Left ventricle myocardium inferior (tissue), 1 donor: ENCODE results near the gene LMO1. TPM values are rescaled to one million over a fixed set of nuclear protein-coding genes. Genes with fewer than 3 reads are reported as not detected.

Experiments used
- DNase-seq: peaks from one replicate; pipeline ENCODE4 v3.0.0-alpha.2; 2020
- H3K27ac ChIP-seq: fragments of 200-600 bp; replicated peaks from 2 replicates; pipeline ENCODE4 v1.8.0; 2021
- H3K27me3 ChIP-seq: fragments of 200-600 bp; 2 replicates; pipeline ENCODE4 v1.8.0; 2021; ENCODE audit warnings: low read depth
- H3K36me3 ChIP-seq: fragments of 200-600 bp; 2 replicates; pipeline ENCODE4 v1.8.0; 2021
- H3K4me1 ChIP-seq: fragments of 200-600 bp; 2 replicates; pipeline ENCODE4 v1.8.0; 2021
- H3K4me3 ChIP-seq: fragments of 200-600 bp; 2 replicates; pipeline ENCODE4 v1.8.0; 2021; ENCODE audit warnings: mild to moderate bottlenecking, moderate library complexity
- H3K9me3 ChIP-seq: fragments of 200-600 bp; replicated peaks from 2 replicates; pipeline ENCODE4 v1.8.0; 2021
- CTCF ChIP-seq: fragments of 200-600 bp; IDR thresholded peaks from 2 replicates; pipeline ENCODE4 v1.8.0; 2021; ENCODE audit warnings: antibody characterized with exemption, mild to moderate bottlenecking, borderline replicate concordance
- intact Hi-C: fragments of 100-400 bp; cut with micrococcal nuclease; formaldehyde crosslinking; loops from one replicate; pipeline ENCODE4 v1.11.0; 2022
- total RNA-seq: library from RNA; stranded (reverse); fragmentation: NEBNext Ultra II Directional; extraction: Animal tissue kit (Norgen Biotek cat#: 25700); gene quantifications from one replicate; pipeline ENCODE4 v1.2.1, GENCODE V29; 2021
- donor health status: DM: no; HTN: yes; CAD: no; lungs with severe emphysema.

Gene LMO1
- total RNA-seq, 1 donor from 2014 or later = 2.3 TPM

- no peak for TF ChIP-seq CTCF
- H3K4me1 ChIP-seq = peaks cover 12% of the 10 kb centered on the region
- H3K36me3 ChIP-seq = no peaks in the 10 kb centered on the region
- H3K9me3 ChIP-seq = peaks cover 4% of the 10 kb centered on the region
- H3K27ac ChIP-seq = no peak overlapping the region
- DNase-seq = no peak
- peaks cover 5% of the 10 kb centered on the region for H3K27me3 ChIP-seq
- intact Hi-C loops = no loop called here
- peak overlapping the region; percentile 57 for H3K4me3 ChIP-seq
These were observed 20.0 kb upstream of the LMO1 start for GRCh38 chr11:8283465-8284230.

- no peak for DNase-seq
- Histone ChIP-seq H3K27ac (no peak overlapping the region), H3K4me3 (peak overlapping the region; percentile 57), H3K9me3 (peaks cover 4% of the 10 kb centered on the region), H3K27me3 (peaks cover 5% of the 10 kb centered on the region), H3K4me1 (peaks cover 12% of the 10 kb centered on the region), H3K36me3 (no peaks in the 10 kb centered on the region)
- no peak for TF ChIP-seq CTCF
- intact Hi-C loops = no loop called here
These were observed 19.4 kb upstream of the LMO1 start for GRCh38 chr11:8283100-8283464.

- intact Hi-C loops = no loop called here
- H3K27me3 ChIP-seq = peaks cover 8% of the 10 kb centered on the region
- no peaks in the 10 kb centered on the region for H3K36me3 ChIP-seq
- H3K4me1 ChIP-seq = peaks cover 12% of the 10 kb centered on the region
- no peak overlapping the region for H3K4me3 ChIP-seq
- H3K27ac ChIP-seq = peak overlapping the region; percentile 12
- no peak for TF ChIP-seq CTCF
- DNase-seq = no peak
- H3K9me3 ChIP-seq = peaks cover 4% of the 10 kb centered on the region
These were observed 19.0 kb upstream of the LMO1 start for GRCh38 chr11:8282631-8283030.

GRCh38 chr11:8281266-8281665, 17.6 kb upstream of the LMO1 start:
- H3K27me3 ChIP-seq = peaks cover 10% of the 10 kb centered on the region
- H3K36me3 ChIP-seq = no peaks in the 10 kb centered on the region
- no peak for DNase-seq
- H3K9me3 ChIP-seq = peaks cover 4% of the 10 kb centered on the region
- no peak for TF ChIP-seq CTCF
- no peak overlapping the region for H3K4me3 ChIP-seq
- peaks cover 12% of the 10 kb centered on the region for H3K4me1 ChIP-seq
- H3K27ac ChIP-seq = no peak overlapping the region
- intact Hi-C loops = no loop called here

GRCh38 chr11:8277691-8278090, 14.0 kb upstream of the LMO1 start:
- H3K9me3 ChIP-seq = peaks cover 14% of the 10 kb centered on the region
- intact Hi-C loops = no loop called here
- no peak for DNase-seq
- H3K4me1 ChIP-seq = no peaks in the 10 kb centered on the region
- no peak for TF ChIP-seq CTCF
- H3K36me3 ChIP-seq = no peaks in the 10 kb centered on the region
- H3K27me3 ChIP-seq = peaks cover 16% of the 10 kb centered on the region
- no peak overlapping the region for H3K27ac ChIP-seq
- H3K4me3 ChIP-seq = no peak overlapping the region
